Cardiac fibroblast (primary cell): Measurements from ENCODE around the gene CLPTM1L.

Experiments
- DNase-seq, 2 donors: peaks; one replicate each; pipeline versions ENCODE4 v3.0.0 to v3.0.0-alpha.2; 2010; ENCODE audit warnings: low read depth in 2 of 2
- H3K4me3 ChIP-seq, 2 donors: replicated peaks in 1 of 2; 1 replicate in 1 of 2; 2 replicates in 1 of 2; pipeline ENCODE4 v1.5.1; 2011; ENCODE audit warnings: low read depth in 2 of 2, low read length in 2 of 2, mild to moderate bottlenecking in 2 of 2, moderate library complexity in 1 of 2
- CTCF ChIP-seq: IDR thresholded peaks from one replicate; pipeline ENCODE4 v1.5.1; 2011; ENCODE audit warnings: low read depth, mild to moderate bottlenecking, low read length, inconsistent platforms

CLPTM1L gene

GRCh38 chr5:1324719-1325190 is 20.1 kb downstream of the CLPTM1L start:
- no peak for TF ChIP-seq CTCF
- no peak for DNase-seq
- no peak overlapping the region for H3K4me3 ChIP-seq

- H3K4me3 ChIP-seq = no peak overlapping the region
- TF ChIP-seq CTCF = no peak
- DNase-seq = no peak
These were observed 20.6 kb downstream of the CLPTM1L start for GRCh38 chr5:1324301-1324700.

- TF ChIP-seq CTCF = no peak
- H3K4me3 ChIP-seq = no peak overlapping the region
- DNase-seq = no peak
These were observed 21.1 kb downstream of the CLPTM1L start for GRCh38 chr5:1323803-1324173.

- no peak for TF ChIP-seq CTCF
- H3K4me3 ChIP-seq = no peak overlapping the region
- no peak for DNase-seq
These were observed 21.7 kb downstream of the CLPTM1L start for GRCh38 chr5:1322955-1323802.

- no peak for DNase-seq
- no peak overlapping the region for H3K4me3 ChIP-seq
- no peak for TF ChIP-seq CTCF
These were observed 22.6 kb downstream of the CLPTM1L start for GRCh38 chr5:1322036-1322900.

- no peak for TF ChIP-seq CTCF
- H3K4me3 ChIP-seq = no peak overlapping the region
- no peak for DNase-seq
These were observed 23.3 kb downstream of the CLPTM1L start for GRCh38 chr5:1321576-1321975.
